Stimulated activated CD4-positive, alpha-beta T cell treated with anti-CD3 and anti-CD28 coated beads, Interleukin-12 subunit alpha, Interleukin-12 subunit beta, amount 100 ng/mL, for 4 hours (primary cell): Measurements from ENCODE around the gene DAPL1.
"Not testable (repeated sequence)": the region's sequence is repeated elsewhere in the genome, so short reads cannot be mapped to it uniquely, and the experiment has no call there.

ENCODE experiments used
- DNase-seq: peaks from one replicate; pipeline ENCODE4 v3.0.0-alpha.2; 2020

The DAPL1 gene

GRCh38 chr2:158823486-158824237 is 28.5 kb downstream of the DAPL1 start:
- DNase-seq = no peak

- DNase-seq = no peak
Measured at GRCh38 chr2:158825021-158825420, 29.9 kb downstream of the DAPL1 start.

GRCh38 chr2:158826965-158827364 is 31.8 kb downstream of the DAPL1 start:
- DNase-seq = no peak

GRCh38 chr2:158828378-158829164 is 33.5 kb downstream of the DAPL1 start:
- no peak for DNase-seq

- no peak for DNase-seq
Measured at GRCh38 chr2:158829167-158829566, 34.0 kb downstream of the DAPL1 start.

GRCh38 chr2:158830201-158830600 is 35.1 kb downstream of the DAPL1 start:
- no peak for DNase-seq

- no peak for DNase-seq
Measured at GRCh38 chr2:158835431-158835830, 40.3 kb downstream of the DAPL1 start.

GRCh38 chr2:158837645-158838044 is 42.5 kb downstream of the DAPL1 start:
- no peak for DNase-seq

GRCh38 chr2:158841850-158842249 is 46.7 kb downstream of the DAPL1 start:
- no peak for DNase-seq

- DNase-seq = no peak
Measured at GRCh38 chr2:158845444-158845843, 50.3 kb downstream of the DAPL1 start.

- no peak for DNase-seq
Measured at GRCh38 chr2:158845859-158846258, 50.7 kb downstream of the DAPL1 start.

GRCh38 chr2:158847526-158847925 is 52.4 kb downstream of the DAPL1 start:
- DNase-seq = not testable (repeated sequence)

GRCh38 chr2:158848031-158848970 is 53.2 kb downstream of the DAPL1 start:
- not testable (repeated sequence) for DNase-seq

- DNase-seq = not testable (repeated sequence)
Measured at GRCh38 chr2:158860179-158860578, 65.1 kb downstream of the DAPL1 start.

- not testable (repeated sequence) for DNase-seq
Measured at GRCh38 chr2:158861626-158862025, 66.5 kb downstream of the DAPL1 start.

- DNase-seq = not testable (repeated sequence)
Measured at GRCh38 chr2:158865469-158865868, 70.4 kb downstream of the DAPL1 start.
